GM18951 (cell line): Measurements from ENCODE around the gene UCN.
"Not testable (repeated sequence)": the region's sequence is repeated elsewhere in the genome, so short reads cannot be mapped to it uniquely, and the experiment has no call there.

Experiments used
- POLR2A ChIP-seq: IDR thresholded peaks from 4 replicates; pipeline ENCODE4 v1.6.1; 2011; ENCODE audit warnings: mild to moderate bottlenecking; ENCODE audit not compliant: insufficient read length, insufficient read depth; ENCODE audit errors: extremely low read depth
- in situ Hi-C: fragments of 300-500 bp; cut with MboI; formaldehyde crosslinking; loops from one replicate; pipeline ENCODE4 v1.12.0; 2022; ENCODE audit warnings: low sequenced_read_pairs, mixed read lengths, inconsistent platforms; ENCODE audit not compliant: unreplicated experiment

UCN gene

DNA sequence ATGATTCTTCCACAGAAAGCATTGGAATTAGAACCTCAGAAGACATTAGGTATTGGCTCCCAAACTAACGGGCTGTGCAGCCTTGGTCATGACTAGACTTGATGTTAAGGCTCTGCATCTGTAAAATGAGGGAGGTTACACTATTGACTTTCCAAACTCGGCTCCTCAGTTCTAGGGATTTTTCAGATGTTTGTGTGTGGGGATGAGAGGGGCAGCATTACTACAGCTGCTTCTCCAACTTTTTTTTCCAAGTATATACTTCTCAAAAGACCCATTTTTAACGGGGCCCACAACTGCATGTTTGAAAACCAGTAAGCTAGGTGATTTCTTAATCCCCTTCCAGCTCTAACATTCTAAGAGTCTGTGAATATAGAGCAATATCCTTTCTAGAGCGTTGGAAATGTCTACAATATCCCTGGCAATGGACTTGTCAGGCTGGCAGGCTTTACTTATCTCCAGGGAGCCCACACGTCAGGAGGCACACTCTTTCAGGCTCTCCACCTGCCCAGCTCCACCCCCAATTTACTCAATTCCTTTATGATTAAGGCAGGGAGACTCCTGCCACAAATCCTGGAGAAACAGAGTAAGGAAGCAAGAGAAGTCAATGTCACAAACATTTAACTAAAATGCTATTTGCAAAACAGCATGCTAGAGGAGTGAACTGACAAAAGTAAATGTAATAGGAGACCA lies 15.5 kb upstream of the UCN start:
- in situ Hi-C loops: no loop called here
- no peak for TF ChIP-seq POLR2A

DNA sequence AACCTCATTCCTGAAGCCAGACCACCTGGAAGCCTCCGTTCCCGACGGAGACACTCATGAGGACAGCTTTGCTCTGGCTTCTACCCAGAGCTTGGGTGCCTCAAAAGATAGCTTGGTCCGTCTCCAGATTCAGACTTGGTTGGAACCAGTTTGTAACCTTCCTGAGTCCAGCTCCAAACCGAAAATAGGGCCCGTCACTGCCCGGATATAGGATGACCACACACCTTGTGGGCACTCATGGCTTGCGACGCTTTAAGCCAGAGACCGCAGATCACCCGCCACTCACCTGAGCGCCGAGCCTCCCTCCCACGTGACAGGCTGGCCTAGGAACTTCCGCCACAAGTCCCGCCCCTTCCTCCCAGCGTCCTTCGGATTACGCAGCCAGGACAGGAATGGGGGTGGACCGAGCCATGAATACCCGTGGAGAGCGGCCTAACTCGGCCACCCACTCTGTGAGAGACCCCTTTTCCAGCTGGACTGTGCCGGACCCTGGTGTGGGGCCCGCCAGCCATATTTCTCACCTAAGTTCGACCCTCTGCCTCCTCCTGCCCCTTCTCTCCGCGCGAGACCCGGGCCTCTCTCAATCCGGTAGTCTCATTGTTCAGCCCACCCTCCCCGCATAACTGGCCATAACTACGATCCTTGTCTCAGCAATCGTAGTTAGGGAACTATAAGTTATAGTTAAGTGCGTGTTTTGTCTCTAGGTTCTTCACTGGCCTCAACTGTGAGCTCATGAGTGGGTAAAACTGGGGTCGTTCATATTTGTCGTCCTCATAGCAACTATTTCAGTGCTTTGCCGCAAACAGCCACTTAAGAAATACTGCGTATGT lies 14.7 kb upstream of the UCN start, which contains the start of gene MPV17:
Gene MPV17, minus strand, starts transcription at position 332 of the 830 bp plus-strand sequence. CDS start 580 bp downstream, outside the sequence.
- peak; percentile 90 for TF ChIP-seq POLR2A
- in situ Hi-C loops: no loop called here

DNA sequence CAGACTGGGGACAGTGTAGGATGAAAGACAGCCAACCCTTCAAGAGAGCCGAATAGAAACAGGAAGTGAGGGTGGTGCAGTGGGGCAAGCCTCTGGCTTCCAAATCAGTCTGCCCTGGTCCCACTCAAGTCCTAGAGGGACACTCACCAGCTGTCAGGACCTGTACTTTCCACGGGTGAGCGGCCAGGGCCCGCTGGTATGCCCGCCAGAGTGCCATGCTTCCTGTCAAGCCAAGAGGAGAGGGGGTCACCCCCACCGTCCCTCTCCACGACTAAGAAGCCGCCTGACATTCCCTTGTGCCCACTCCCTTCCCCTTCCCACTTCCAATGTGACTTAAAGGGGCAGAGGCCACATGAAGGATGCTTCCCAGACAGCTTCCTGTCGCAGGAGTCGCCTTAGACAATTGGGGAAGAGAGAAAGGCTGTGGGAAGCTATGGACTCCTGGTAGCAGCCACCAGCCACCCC lies 14.1 kb upstream of the UCN start:
- in situ Hi-C loops: no loop called here
- TF ChIP-seq POLR2A: no peak

DNA sequence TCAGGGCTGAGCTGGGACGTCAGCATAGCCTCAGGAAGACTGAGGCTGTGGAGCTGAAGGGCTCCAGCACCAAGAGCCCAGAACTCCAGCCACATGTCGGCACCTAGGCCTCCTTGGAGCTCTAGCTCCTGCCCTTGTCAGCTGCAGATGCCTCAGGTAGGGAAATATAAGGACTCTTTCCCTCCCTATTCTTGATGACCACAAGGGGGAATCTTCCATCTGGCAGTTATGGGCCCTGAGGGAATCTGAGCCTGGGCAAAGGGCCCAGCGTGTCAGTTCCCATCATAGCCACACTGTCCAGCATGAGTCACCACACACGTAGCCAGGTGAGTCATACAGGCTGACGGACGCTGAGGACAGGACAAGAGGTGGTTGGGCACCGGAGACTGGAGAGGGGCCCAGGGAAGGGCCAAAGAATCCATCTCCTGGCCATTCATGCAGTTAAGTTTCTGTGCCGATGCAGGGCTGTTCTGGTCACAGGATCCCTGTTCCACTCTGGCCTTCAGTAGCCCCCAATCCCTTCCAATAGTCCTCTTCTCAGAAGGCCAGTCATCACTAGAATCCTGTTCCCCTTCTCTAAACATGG lies 12.8 kb upstream of the UCN start:
- in situ Hi-C loops: no loop called here
- no peak for TF ChIP-seq POLR2A

DNA sequence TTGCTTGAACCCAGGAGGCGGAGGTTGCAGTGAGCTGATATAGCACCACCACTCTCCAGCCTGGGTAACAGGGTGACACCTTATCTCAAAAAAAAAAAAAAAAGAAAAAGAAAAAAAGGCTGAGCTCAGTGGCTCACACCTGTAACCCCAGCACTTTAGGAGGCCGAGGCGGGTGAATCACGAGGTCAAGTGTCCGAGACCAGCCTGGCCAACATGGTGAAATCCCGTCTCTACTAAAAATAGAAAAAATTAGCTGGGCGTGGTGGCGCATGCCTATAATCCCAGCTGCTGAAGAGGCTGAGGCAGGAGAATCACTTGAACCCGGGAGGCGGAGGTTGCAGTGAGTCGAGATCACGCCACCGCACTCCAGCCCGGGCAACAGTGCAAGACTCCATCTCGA lies 11.6 kb upstream of the UCN start:
- in situ Hi-C loops: not testable (repeated sequence)

DNA sequence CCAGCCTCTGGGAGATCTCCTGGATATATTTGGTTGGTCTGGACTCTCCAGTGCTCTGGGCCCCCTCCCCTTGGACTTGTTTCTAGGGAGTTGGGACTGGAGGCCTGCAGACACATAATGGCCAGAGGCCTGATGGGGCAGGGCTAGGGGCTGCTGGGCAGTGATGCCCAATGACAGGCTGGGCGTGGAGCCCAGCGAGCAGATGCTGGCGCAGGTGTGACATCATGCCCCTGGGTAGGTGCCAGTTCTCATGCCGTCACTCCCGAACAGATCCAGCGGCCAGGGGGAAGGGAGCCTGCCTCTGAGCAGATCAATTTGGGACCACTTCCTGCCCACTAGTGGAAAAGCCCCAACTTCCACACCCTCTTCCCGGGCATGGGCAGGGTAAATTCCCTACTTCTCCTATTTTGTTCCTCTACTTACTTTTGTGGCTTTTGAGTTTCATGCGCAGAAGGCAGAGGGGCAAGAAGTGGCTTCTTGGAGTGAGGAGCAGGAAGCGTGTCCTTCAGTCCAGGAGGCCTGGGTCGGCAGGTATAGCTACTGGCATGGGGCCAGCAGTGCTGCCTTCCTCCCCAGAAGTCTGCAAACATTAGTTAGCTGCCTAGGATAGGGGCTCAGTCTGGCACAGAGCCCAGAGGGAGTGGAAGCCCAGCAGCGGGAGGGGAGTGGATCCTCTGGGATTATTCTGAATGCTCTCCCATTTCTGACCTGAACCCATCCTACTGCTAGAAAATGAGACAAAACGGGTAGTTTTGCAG lies 8.6 kb upstream of the UCN start:
- in situ Hi-C loops: no loop called here
- TF ChIP-seq POLR2A: no peak

DNA sequence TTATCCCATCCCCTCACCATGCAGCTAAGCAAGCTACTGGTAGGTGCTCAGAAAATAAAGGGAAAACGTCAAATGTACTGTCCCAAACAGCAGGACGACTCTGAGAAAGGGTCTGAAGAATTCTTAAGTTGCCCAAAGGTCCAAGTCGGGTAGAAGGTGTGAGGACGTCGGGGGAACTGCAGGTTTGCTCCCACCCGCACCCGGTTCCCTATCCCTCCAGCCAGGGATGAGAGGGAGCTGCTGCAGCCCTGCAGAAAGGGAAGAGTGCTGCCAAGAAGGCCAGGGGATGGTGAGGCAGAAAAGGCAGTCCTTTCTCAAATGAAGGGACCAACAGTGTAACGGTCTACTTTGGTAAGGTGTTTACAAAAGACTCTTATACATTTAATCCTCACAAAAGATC lies 6.9 kb upstream of the UCN start:
- TF ChIP-seq POLR2A: no peak
- in situ Hi-C loops: no loop called here

DNA sequence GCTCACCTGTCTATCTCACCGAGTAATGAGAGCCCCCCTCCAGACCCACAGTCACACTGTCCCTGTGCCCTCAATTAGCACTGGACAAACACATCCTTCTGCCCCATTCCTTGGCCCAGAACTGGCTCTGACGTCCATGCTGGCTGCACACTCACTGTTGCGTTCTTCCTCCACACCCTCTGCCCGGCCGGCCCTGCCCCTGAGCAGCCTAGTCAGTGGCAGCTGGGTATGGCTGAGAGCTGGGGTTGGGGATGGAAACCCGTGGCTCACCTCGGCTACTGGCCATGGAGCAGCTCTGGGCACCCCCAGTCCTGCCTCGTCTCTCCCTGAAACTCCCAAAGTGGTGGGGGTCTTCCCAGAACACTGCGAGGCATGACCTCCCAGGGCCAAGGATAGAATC lies 6.5 kb upstream of the UCN start:
- TF ChIP-seq POLR2A: no peak
- in situ Hi-C loops: no loop called here

DNA sequence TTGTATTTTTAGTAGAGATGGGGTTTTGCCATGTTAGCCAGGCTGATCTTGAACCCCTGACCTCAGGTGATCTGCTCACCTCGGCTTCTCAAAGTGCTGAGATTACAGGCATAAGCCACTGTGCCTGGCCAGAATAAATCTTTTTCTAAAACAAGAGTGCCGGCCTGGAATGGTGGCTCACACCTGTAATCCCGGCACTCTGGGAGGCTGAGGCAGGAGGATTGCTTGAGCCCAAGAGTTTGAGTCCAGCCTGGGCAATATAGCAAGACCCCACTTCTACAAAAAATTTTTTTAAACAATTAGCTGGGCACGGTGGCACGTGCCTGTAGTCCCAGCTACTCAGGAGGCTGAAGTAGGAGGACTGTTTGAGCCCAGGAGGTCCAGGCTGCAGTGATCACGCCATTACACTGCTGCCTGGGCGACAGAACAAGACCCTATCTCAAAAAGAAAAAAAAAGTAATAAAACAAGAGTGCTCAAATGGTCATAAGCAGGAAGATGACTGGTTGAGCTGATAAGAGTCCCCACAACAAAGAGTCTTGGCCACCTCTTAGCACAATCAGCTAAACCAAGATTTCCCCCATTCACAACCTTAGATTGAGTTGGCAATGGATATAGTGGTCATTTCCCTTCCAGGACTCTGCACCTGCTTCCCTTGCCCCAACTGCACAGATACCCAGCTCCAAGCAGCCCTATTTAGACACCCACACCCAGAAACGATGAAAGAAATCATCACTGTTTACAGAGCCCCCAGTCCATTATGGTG lies 5.8 kb upstream of the UCN start:
- in situ Hi-C loops: no loop called here
- no peak for TF ChIP-seq POLR2A

DNA sequence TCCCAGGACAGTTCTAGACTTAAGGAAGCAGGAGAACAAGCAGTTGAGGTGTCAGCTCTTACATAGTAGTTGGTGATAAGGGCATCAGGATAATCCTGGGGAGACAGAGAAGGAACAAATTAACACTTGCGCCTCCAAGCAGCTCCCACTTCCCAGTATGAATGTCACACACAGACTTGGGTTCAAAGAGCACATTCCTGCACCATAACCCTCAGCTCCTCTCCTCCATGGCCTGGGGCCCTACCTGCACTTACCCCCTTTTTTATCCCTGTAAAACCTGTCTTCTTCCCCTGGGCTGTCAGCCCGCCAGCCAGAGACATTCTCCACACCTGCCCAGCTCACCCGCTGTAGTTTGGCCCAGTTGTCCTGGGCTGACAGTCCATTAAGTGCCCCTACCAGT lies 3.9 kb upstream of the UCN start:
- TF ChIP-seq POLR2A: no peak
- in situ Hi-C loops: no loop called here

DNA sequence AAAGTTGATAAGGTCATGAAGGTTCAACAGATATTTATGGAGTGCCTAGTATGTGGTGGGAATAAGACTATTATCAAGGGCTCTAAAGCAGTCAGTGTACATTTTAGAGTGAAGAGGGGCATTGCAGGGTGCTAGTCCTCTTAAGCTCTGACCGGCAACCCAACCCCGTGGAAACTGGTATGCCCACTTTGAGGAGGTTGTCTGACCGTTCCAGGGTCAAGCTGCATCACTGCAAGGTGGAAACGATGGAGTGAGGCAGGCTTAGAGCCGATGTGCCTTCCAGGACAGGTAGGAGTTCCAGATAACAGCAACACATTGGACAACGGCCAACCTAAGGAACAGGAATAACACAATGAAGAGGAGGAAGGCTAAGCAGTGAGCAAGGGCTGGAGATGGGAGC lies 1.4 kb upstream of the UCN start:
- no peak for TF ChIP-seq POLR2A
- in situ Hi-C loops: no loop called here

DNA sequence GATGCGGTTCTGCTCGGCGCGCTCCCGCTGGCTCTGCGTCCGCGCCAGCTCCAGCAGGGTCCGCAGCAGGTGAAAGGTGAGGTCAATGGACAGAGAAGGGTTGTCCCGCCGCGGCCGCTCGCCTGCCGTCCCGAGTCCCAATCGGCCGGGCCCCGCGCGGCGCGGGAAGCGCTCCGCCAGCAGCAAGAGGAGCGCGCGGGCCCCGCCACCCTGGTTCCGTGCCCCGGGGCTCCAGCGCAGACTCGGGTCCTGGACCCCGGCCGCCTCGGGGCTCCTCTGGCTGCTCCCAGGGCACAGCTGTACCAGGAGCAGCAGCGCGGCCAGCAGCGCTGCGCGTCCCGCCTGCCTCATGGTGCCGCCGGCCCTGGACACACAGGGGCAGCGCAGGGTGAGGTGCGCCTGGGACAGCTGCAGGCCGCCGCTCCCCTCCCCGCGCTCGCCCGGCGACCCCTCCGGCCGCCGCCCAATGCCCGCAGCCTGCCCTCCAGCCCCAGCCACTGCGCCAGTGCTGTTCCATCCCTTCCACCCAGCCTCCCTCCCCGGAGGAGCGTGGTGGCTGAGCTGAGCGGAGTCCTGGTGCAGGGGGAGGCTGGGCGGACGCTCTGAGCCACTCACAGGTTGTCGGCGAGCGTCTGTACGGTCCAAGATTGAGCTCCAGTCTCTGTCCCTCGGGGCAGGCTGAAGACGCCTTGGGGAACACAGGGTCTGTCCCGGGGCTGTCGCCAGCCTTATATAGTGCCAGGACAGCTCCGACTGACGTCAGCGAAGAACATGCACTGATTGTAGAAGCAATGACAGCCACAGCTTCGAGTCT lies 493 bp downstream of the UCN start:
- in situ Hi-C loops: no loop called here
- no peak for TF ChIP-seq POLR2A
